Heart left ventricle (tissue), 13 donors: ENCODE measurements around the gene JAK3.

Experiments
- CTCF ChIP-seq, 12 donors: fragments of 200-600 bp; sonication (generic) in 4 of 12; IDR thresholded peaks; one replicate each; pipeline versions ENCODE4 v1.5.0 to v1.8.0; 2018 to 2022; ENCODE audit warnings: antibody characterized with exemption in 12 of 12, mild to moderate bottlenecking in 5 of 12
- POLR2A ChIP-seq, 2 donors: fragments of 450-650 bp; IDR thresholded peaks; one replicate each; pipeline ENCODE4 v1.6.1; 2017; ENCODE audit warnings: antibody characterized with exemption in 2 of 2, mild to moderate bottlenecking in 2 of 2, moderate library complexity in 2 of 2
- donor health status: ischemic (EF 13 %, LVEDD 7.1; RV severe dilation, severe dysfunction).
- donor health status: DM: no; HTN: yes; CAD: no.
- donor health status: DM: no; HTN: no; CAD: no.
- donor health status: ischemic (EF 25% LVEDD 6.9; RV normal size, moderate dysfunction).
- donor health status: ischemic (EF 25% LVEDD 5.7; RV mildly dilated, moderate dysfunction).
- donor health status: ischemic (EF 35%, LVEDD 5.7; RV mildly dilated, moderate dysfunction).
- donor health status: nonischemic (EF 11% LVEDD 7.7; RV severe dilation, severe dysfunction).
- donor health status: DM: yes; HTN: yes; CAD: no.
- donor health status: PGD.
- donor health status: ischemic (EF 29% LVEDD 5.4; RV normal size, mild dysfunction).
- donor health status: nonischemic (EF 23%, LVEDD 6.1; RV moderate dilation, normal function).

GRCh38 chr19:17859533-17860330 is 11.9 kb upstream of the JAK3 start, which contains the start of gene RPL18A:
- TF ChIP-seq CTCF (IDR thresholded peaks at IDR 0.05) (peak; percentile 57 to 90 (median 84)), POLR2A (IDR thresholded peaks at IDR 0.05) (peak; percentile 69 to 97)
